Measurements from ENCODE around the gene MAP3K4.
"Not testable (repeated sequence)": the region's sequence is repeated elsewhere in the genome, so short reads cannot be mapped to it uniquely, and the experiment has no call there.

Gene MAP3K4

GRCh38 chr6:161111261-161111660, 119.7 kb downstream of the MAP3K4 start:
- peak in 1 of 10 donors; percentile 61 for DNase-seq

GRCh38 chr6:161115468-161115867, 123.9 kb downstream of the MAP3K4 start:
- intact Hi-C loops (cut with DNase I): no loop called here
- DNase-seq: no peak

More at GRCh38 chr6:161111261-161111660, 119.7 kb downstream of the MAP3K4 start:
- intact Hi-C loops (cut with DNase I): no loop called here

GRCh38 chr6:161116554-161116953, 125.0 kb downstream of the MAP3K4 start:
- intact Hi-C loops (cut with DNase I): no loop called here
- DNase-seq: no peak

- DNase-seq: no peak
- intact Hi-C loops (cut with DNase I): no loop called here
Measured at GRCh38 chr6:161117308-161117707, 125.7 kb downstream of the MAP3K4 start.

GRCh38 chr6:161117942-161118341, 126.4 kb downstream of the MAP3K4 start:
- intact Hi-C loops (cut with DNase I): no loop called here
- no peak for DNase-seq

GRCh38 chr6:161123319-161123718, 131.8 kb downstream of the MAP3K4 start:
- intact Hi-C loops (cut with DNase I); DNase-seq: not testable (repeated sequence)

GRCh38 chr6:161125591-161125990, 134.0 kb downstream of the MAP3K4 start:
- intact Hi-C loops (cut with DNase I): no loop called here

GRCh38 chr6:161127071-161127740, 135.6 kb downstream of the MAP3K4 start:
- intact Hi-C loops (cut with DNase I): no loop called here

More at GRCh38 chr6:161125591-161125990, 134.0 kb downstream of the MAP3K4 start:
- no peak for DNase-seq

GRCh38 chr6:161128230-161128629, 136.7 kb downstream of the MAP3K4 start:
- no peak for DNase-seq
- intact Hi-C loops (cut with DNase I): no loop called here

More at GRCh38 chr6:161127071-161127740, 135.6 kb downstream of the MAP3K4 start:
- DNase-seq: no peak

- intact Hi-C loops (cut with DNase I): no loop called here
Measured at GRCh38 chr6:161128680-161129196, 137.2 kb downstream of the MAP3K4 start.

GRCh38 chr6:161130541-161130940, 139.0 kb downstream of the MAP3K4 start:
- intact Hi-C loops (cut with DNase I): no loop called here
- no peak for DNase-seq

More at GRCh38 chr6:161128680-161129196, 137.2 kb downstream of the MAP3K4 start:
- DNase-seq: no peak

GRCh38 chr6:161130967-161131766, 139.6 kb downstream of the MAP3K4 start:
- DNase-seq: no peak
- intact Hi-C loops (cut with DNase I): no loop called here

GRCh38 chr6:161132384-161132783, 140.8 kb downstream of the MAP3K4 start:
- intact Hi-C loops (cut with DNase I): no loop called here
- peak in 1 of 10 donors; percentile 73 for DNase-seq

- DNase-seq: no peak
- intact Hi-C loops (cut with DNase I): no loop called here
Measured at GRCh38 chr6:161133963-161134362, 142.4 kb downstream of the MAP3K4 start.

- no peak for DNase-seq
- intact Hi-C loops (cut with DNase I): no loop called here
Measured at GRCh38 chr6:161134550-161135298, 143.2 kb downstream of the MAP3K4 start.

GRCh38 chr6:161135695-161136591, 144.4 kb downstream of the MAP3K4 start:
- intact Hi-C loops (cut with DNase I): no loop called here
- peak in 2 of 10 donors; percentile 62 to 65 for DNase-seq

- peak in 2 of 10 donors; percentile 67 to 73 for DNase-seq
- intact Hi-C loops (cut with DNase I): no loop called here
Measured at GRCh38 chr6:161136655-161137054, 145.1 kb downstream of the MAP3K4 start.

GRCh38 chr6:161137320-161137719, 145.8 kb downstream of the MAP3K4 start:
- DNase-seq: peak in 1 of 10 donors; percentile 49
- intact Hi-C loops (cut with DNase I): no loop called here

- intact Hi-C loops (cut with DNase I): no loop called here
- DNase-seq: peak in 2 of 10 donors; percentile 49 to 70
Measured at GRCh38 chr6:161137839-161138542, 146.4 kb downstream of the MAP3K4 start.
